Karpas-422 (cell line): ENCODE measurements around the gene ME1. TPM values are rescaled to one million over a fixed set of nuclear protein-coding genes. Genes with fewer than 3 reads are reported as not detected.
"Not testable (repeated sequence)": the region's sequence is repeated elsewhere in the genome, so short reads cannot be mapped to it uniquely, and the experiment has no call there.

Source experiments
- DNase-seq: peaks from one replicate; pipeline ENCODE4 v3.0.0-alpha.2; 2015
- H2AFZ ChIP-seq: fragments of 200-600 bp; sonication (generic); 2 replicates; pipeline ENCODE4 v1.6.1; 2014; ENCODE audit warnings: antibody characterized with exemption, low read length, mixed read lengths
- H3K27ac ChIP-seq: fragments of 200-600 bp; sonication (generic); 2 replicates; pipeline ENCODE4 v1.5.1; 2014; ENCODE audit warnings: mild to moderate bottlenecking, low read length, moderate library complexity
- H3K27me3 ChIP-seq: fragments of 200-600 bp; sonication (generic); 2 replicates; pipeline ENCODE4 v1.6.1; 2014; ENCODE audit warnings: low read length, mixed read lengths
- H3K36me3 ChIP-seq: fragments of 200-600 bp; sonication (generic); 2 replicates; pipeline ENCODE4 v1.6.1; 2014; ENCODE audit warnings: low read length, mixed read lengths; ENCODE audit not compliant: insufficient read depth
- H3K4me1 ChIP-seq: fragments of 200-600 bp; sonication (generic); 2 replicates; pipeline ENCODE4 v1.6.1; 2014; ENCODE audit warnings: mild to moderate bottlenecking, low read length, mixed read lengths
- H3K4me2 ChIP-seq: fragments of 200-600 bp; sonication (generic); 2 replicates; pipeline ENCODE4 v1.6.1; 2014; ENCODE audit warnings: low read length, low read depth, mild to moderate bottlenecking; ENCODE audit not compliant: poor library complexity, severe bottlenecking
- H3K4me3 ChIP-seq: fragments of 200-600 bp; sonication (generic); 2 replicates; pipeline ENCODE4 v1.5.1; 2014; ENCODE audit warnings: mild to moderate bottlenecking, antibody characterized with exemption, low read length, mixed read lengths
- H3K79me2 ChIP-seq: fragments of 200-600 bp; sonication (generic); 2 replicates; pipeline ENCODE4 v1.6.1; 2014; ENCODE audit warnings: mild to moderate bottlenecking, low read length, mixed read lengths
- H3K9ac ChIP-seq: fragments of 200-600 bp; sonication (generic); 2 replicates; pipeline ENCODE4 v1.6.0; 2014; ENCODE audit warnings: low read length
- H3K9me2 ChIP-seq: fragments of 200-600 bp; sonication (generic), shearing (Covaris generic); replicated peaks from 2 replicates; pipeline ENCODE4 v1.6.0; 2014; ENCODE audit warnings: mild to moderate bottlenecking, low read length, moderate library complexity; ENCODE audit not compliant: insufficient read depth
- H3K9me3 ChIP-seq: fragments of 300-700, 200-600 bp; sonication (generic); 2 replicates; pipeline ENCODE4 v1.6.1; 2014; ENCODE audit warnings: low read length, mixed read lengths
- H4K20me1 ChIP-seq: fragments of 200-600 bp; sonication (generic); 2 replicates; pipeline ENCODE4 v1.6.1; 2014; ENCODE audit warnings: mild to moderate bottlenecking, antibody characterized with exemption, low read length, low read depth; ENCODE audit not compliant: insufficient read depth
- total RNA-seq: library from RNA; depleted of rRNA; stranded (reverse); fragments of >200 nt; shearing (Covaris generic); gene quantifications from 2 replicates; pipeline ENCODE4 v1.2.3, GENCODE V29; 2014; ENCODE audit warnings: low replicate concordance

The ME1 gene
- total RNA-seq, 1 experiment from 2014 or later, result not detected

- H3K4me2 ChIP-seq, result no peak overlapping the region
- DNase-seq, result no peak
- H3K9me2 ChIP-seq, result no peaks in the 10 kb centered on the region
- H3K4me1 ChIP-seq, result no peaks in the 10 kb centered on the region
- H3K27me3 ChIP-seq, result no peaks in the 10 kb centered on the region
- H3K4me3 ChIP-seq, result no peak overlapping the region
- H3K9me3 ChIP-seq, result no peaks in the 10 kb centered on the region
- no peaks in the 10 kb centered on the region for H3K79me2 ChIP-seq
- H3K9ac ChIP-seq, result no peak overlapping the region
- H3K36me3 ChIP-seq, result no peaks in the 10 kb centered on the region
- no peaks in the 10 kb centered on the region for H4K20me1 ChIP-seq
- no peak overlapping the region for H3K27ac ChIP-seq
- H2AFZ ChIP-seq, result no peak overlapping the region
These were observed 127.4 kb downstream of the ME1 start for GRCh38 chr6:83303426-83303825.

- Histone ChIP-seq H3K36me3 (no peaks in the 10 kb centered on the region), H3K9me3 (no peaks in the 10 kb centered on the region), H3K27ac (no peak overlapping the region), H3K4me1 (no peaks in the 10 kb centered on the region), H3K79me2 (no peaks in the 10 kb centered on the region), H3K4me3 (no peak overlapping the region), H2AFZ (no peak overlapping the region), H3K4me2 (no peak overlapping the region), H3K9me2 (no peaks in the 10 kb centered on the region), H3K27me3 (no peaks in the 10 kb centered on the region), H4K20me1 (no peaks in the 10 kb centered on the region), H3K9ac (no peak overlapping the region)
- DNase-seq, result no peak
These were observed 136.2 kb downstream of the ME1 start for GRCh38 chr6:83294676-83295075.

- Histone ChIP-seq H3K9me2 (no peaks in the 10 kb centered on the region), H3K9ac (no peak overlapping the region), H3K27me3 (no peaks in the 10 kb centered on the region), H3K4me2 (no peak overlapping the region), H3K4me1 (no peaks in the 10 kb centered on the region), H3K9me3 (no peaks in the 10 kb centered on the region), H2AFZ (no peak overlapping the region), H3K36me3 (no peaks in the 10 kb centered on the region), H3K4me3 (no peak overlapping the region), H3K79me2 (no peaks in the 10 kb centered on the region), H3K27ac (no peak overlapping the region), H4K20me1 (no peaks in the 10 kb centered on the region)
- no peak for DNase-seq
These were observed 137.7 kb downstream of the ME1 start for GRCh38 chr6:83292900-83293843.

- not testable (repeated sequence) for H3K4me2 ChIP-seq, H3K9me2 ChIP-seq, H3K4me1 ChIP-seq, DNase-seq, H3K79me2 ChIP-seq, H3K36me3 ChIP-seq, H2AFZ ChIP-seq, H4K20me1 ChIP-seq, H3K4me3 ChIP-seq, H3K9ac ChIP-seq, H3K9me3 ChIP-seq, H3K27me3 ChIP-seq, H3K27ac ChIP-seq
These were observed 143.6 kb downstream of the ME1 start for GRCh38 chr6:83287298-83287697.

GRCh38 chr6:83285917-83286316, 144.9 kb downstream of the ME1 start:
- no peak overlapping the region for H3K4me3 ChIP-seq
- H3K9me2 ChIP-seq, result no peaks in the 10 kb centered on the region
- no peak overlapping the region for H3K4me2 ChIP-seq
- no peaks in the 10 kb centered on the region for H3K79me2 ChIP-seq
- no peaks in the 10 kb centered on the region for H4K20me1 ChIP-seq
- no peak for DNase-seq
- H3K27ac ChIP-seq, result no peak overlapping the region
- H3K36me3 ChIP-seq, result no peaks in the 10 kb centered on the region
- H3K9ac ChIP-seq, result no peak overlapping the region
- no peaks in the 10 kb centered on the region for H3K4me1 ChIP-seq
- H3K27me3 ChIP-seq, result no peaks in the 10 kb centered on the region
- no peaks in the 10 kb centered on the region for H3K9me3 ChIP-seq
- no peak overlapping the region for H2AFZ ChIP-seq

GRCh38 chr6:83273596-83273995, 157.3 kb downstream of the ME1 start:
- Histone ChIP-seq H3K4me3 (no peak overlapping the region), H2AFZ (no peak overlapping the region), H3K9ac (no peak overlapping the region), H3K4me1 (no peaks in the 10 kb centered on the region), H3K9me3 (no peaks in the 10 kb centered on the region), H3K27ac (no peak overlapping the region), H3K27me3 (no peaks in the 10 kb centered on the region), H3K9me2 (no peaks in the 10 kb centered on the region), H3K4me2 (no peak overlapping the region), H3K79me2 (no peaks in the 10 kb centered on the region), H4K20me1 (no peaks in the 10 kb centered on the region), H3K36me3 (no peaks in the 10 kb centered on the region)
- DNase-seq, result no peak

GRCh38 chr6:83270971-83271719, 159.7 kb downstream of the ME1 start:
- no peaks in the 10 kb centered on the region for H3K27me3 ChIP-seq
- no peaks in the 10 kb centered on the region for H3K36me3 ChIP-seq
- H3K9ac ChIP-seq, result no peak overlapping the region
- DNase-seq, result no peak
- no peaks in the 10 kb centered on the region for H3K4me1 ChIP-seq
- H3K9me2 ChIP-seq, result no peaks in the 10 kb centered on the region
- no peak overlapping the region for H3K27ac ChIP-seq
- no peaks in the 10 kb centered on the region for H4K20me1 ChIP-seq
- H3K4me3 ChIP-seq, result no peak overlapping the region
- no peaks in the 10 kb centered on the region for H3K79me2 ChIP-seq
- H3K4me2 ChIP-seq, result no peak overlapping the region
- H3K9me3 ChIP-seq, result no peaks in the 10 kb centered on the region
- H2AFZ ChIP-seq, result no peak overlapping the region

- no peak for DNase-seq
- H3K36me3 ChIP-seq, result no peaks in the 10 kb centered on the region
- H3K27ac ChIP-seq, result no peak overlapping the region
- H3K79me2 ChIP-seq, result no peaks in the 10 kb centered on the region
- no peak overlapping the region for H2AFZ ChIP-seq
- no peaks in the 10 kb centered on the region for H3K4me1 ChIP-seq
- no peaks in the 10 kb centered on the region for H3K9me3 ChIP-seq
- H3K4me3 ChIP-seq, result no peak overlapping the region
- H4K20me1 ChIP-seq, result no peaks in the 10 kb centered on the region
- no peaks in the 10 kb centered on the region for H3K9me2 ChIP-seq
- no peak overlapping the region for H3K9ac ChIP-seq
- H3K27me3 ChIP-seq, result no peaks in the 10 kb centered on the region
- H3K4me2 ChIP-seq, result no peak overlapping the region
These were observed 165.5 kb downstream of the ME1 start for GRCh38 chr6:83265384-83265783.
